NCI-H524 (cell line): Measurements from ENCODE around the gene KPNB1.

ENCODE experiments used
- DNase-seq, 2 experiments: peaks; one replicate each; lab custom pipeline; 2025; lab: John Stamatoyannopoulos, UW

The KPNB1 gene

DNA sequence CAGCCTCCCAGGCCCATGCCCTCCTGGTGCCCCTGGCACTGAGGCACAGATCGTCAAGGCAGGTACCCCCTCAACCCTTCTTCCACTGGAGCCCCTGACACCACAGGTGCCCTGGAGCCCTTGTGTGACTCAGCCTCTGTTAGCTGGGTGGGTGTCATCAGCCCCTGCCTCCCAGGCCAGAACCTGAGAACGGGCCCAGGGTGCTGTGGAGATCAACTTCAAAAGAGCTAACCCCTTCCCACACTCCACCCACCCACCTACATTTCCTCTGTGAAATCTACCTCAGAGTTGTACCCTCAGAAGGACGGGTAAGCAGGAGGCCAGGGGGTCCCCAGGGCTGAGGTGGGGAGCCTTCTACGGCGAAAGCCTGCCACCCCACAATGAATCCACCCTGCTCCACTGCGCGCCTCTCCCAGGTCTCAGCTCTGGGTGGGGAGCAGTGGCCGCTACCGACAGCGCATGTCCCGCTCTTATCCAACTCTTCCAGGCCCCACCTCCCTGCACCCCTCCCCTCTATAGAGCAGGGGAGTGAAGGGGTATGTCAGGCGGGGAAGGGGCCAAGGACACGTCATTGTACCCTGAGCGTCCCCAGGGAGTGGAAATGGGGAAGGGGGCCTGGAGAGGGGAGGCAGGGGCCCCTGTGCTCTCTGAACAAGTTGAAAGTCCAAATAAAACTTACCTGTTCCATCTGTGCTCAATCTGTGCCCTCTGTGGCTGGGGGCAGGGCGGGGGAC, 61.8 kb downstream of the KPNB1 start:
- no peak for DNase-seq

DNA sequence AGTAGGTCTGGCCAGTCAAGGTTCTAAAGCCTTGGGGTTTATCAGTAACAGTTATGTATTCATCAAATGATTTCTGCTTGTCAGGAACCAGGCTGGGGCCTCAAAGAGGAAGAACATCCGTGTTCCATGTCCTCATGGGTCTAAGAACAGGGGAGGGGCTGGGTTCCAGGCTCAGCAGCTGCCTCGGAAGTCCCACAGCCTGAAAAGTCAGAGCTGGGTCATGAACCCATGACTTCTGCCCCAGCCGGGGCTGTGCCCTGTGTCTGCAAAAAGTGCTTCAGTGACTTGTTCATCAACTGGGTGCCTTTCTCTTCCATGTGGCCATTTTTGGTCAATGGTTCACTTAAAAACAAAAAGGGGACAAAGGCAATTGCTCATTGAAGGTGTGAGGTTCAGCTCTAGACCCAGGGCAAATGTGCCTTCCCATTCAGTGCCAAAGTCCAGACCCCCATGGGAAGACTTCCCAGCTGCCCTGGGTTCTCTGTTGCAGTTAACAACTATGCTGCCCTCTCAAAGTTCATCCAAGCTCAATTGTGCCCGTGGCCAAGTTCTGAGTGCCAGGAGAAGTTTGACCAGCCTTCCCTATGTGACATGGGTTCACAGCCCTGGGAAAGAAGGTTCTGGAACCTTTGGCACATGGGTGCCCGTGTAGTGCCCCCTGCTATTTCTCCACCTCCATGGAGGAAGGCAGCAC, 62.8 kb downstream of the KPNB1 start:
- no peak for DNase-seq

DNA sequence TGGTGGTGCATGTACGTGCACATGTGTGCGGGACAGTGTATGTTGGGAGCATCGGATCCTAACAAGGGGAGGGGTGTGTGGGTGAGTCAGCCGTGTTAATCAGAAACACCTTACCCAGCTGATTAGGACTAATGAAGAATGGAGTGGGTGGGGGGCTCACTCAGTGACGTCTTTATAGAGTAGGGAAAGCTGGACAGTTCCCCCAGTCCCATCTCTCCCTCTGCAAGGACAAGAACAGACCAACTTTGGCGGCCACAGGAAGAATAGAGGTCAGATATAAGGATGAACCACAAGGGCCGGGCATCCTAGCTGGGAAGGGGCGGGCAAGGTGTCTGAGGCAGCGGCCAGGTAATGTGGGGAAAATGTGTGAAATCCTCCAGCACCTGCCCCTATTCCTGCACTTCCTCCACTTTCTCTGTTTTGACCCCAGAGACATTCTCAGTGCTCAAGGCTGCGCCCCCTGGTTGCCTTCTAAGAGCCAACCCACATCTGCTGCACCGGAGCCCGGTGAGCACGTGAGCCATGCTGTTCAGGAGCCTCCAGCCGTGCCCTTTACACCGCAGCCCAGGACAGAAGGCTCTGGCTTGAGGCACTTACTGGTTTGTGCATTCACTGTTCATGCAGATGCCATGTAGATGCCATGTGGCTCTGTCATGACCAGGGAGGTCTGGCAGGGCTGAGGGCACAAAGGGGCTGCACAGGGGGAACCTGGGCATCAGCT, 64.4 kb downstream of the KPNB1 start:
- peak in 1 of 2 experiments; percentile 43 for DNase-seq

DNA sequence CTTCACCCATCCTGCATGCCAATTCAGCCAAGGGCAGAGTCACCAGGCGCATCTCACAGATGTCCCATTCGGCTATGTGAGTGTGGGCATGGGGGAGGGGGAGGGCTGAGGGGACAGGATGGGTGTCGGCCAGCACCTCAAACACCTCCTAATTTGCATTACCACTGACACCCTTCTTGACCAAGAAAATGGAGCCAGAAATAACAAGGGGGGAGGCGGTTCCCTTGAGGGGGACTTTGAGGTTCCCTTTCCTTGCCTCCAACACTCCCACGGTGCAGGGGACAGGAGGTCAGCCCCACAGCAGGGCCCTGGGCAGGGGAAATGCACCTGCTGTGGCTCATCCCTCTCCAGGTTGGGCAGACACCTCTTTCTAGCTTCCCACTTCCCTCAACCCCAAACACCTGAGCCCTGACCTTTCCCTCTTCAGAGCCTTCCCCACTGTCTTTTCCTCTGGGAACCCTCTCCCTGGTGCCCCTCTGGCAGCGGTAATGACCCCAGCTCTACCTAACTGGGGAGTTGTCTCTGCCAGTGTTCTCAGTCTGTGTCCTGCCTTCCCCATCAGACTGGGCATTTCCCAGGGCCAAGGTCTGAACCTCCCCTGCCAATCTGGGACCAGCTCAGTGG, 65.2 kb downstream of the KPNB1 start:
- no peak for DNase-seq

DNA sequence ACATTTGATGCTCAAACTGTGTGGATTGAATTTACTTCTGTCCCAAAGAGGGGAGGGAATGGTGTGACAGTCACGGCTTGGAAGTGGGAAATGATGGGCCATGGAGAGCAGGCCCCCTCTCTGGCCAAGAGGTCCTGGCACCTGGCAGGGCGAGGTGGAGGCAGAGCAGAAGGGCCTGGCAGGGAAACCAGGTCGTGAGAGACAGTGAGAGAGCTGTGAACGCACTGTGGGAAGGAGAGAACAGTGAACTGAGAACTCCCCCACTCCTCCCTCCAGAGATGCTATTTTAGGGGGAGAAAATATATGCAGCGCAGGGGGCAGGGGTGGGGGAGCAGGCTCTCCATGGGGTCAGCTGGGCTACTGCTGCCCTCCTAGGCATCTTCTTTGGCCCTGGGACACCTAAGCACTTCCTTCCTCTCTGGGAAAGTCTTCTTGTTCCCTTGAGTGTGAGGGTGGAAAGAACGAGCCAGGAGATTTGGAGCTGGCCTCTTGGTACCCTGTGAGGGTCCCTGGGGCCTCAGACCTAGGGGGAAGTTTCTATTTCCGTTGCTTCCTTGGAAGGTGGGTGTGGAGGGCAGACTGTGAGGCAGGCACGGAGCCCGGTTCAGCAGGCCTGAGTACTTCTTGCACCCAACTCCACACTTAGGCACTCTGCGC, 66.1 kb downstream of the KPNB1 start:
- no peak for DNase-seq

DNA sequence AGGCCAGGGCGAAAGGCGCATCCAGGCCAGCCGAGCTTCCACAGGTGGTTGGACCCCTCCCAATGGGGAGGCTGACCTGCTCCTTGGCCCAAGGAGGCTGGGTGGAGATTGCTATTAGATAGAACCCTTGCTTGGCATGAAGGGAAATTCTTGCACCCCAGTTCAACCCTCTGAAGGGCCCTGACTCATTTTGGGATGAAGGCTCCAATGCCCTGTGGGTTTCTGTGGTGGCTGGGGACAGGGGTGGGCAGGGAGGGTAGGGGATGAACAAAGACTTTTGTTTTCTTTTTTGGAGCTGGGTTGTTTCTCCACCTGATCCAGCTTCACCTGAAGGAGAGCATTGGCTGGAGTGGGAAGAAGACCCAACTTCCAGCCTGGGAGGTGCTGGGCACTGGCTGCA, 66.7 kb downstream of the KPNB1 start:
- no peak for DNase-seq

DNA sequence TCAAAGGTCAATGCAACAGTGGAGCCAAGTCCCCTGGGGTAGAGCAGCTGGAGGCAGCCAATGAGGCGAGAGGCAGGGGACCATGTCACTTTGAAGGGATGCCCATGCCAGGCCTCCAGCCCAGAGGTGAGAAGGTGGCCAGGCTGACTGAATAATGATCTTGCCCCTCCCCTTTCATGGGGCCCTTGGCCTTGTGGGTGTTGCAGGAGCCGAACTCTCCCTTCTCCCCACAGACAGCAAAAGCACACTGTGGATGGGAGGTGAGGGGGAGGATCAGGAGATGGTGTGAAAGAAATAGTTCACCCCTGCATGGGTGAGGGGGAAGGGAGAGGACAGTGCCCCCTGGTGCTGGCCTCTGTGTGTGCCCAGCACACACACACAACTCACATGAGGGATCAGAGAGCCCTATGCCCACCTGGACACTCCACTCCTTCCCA, 67.6 kb downstream of the KPNB1 start:
- DNase-seq, result no peak

DNA sequence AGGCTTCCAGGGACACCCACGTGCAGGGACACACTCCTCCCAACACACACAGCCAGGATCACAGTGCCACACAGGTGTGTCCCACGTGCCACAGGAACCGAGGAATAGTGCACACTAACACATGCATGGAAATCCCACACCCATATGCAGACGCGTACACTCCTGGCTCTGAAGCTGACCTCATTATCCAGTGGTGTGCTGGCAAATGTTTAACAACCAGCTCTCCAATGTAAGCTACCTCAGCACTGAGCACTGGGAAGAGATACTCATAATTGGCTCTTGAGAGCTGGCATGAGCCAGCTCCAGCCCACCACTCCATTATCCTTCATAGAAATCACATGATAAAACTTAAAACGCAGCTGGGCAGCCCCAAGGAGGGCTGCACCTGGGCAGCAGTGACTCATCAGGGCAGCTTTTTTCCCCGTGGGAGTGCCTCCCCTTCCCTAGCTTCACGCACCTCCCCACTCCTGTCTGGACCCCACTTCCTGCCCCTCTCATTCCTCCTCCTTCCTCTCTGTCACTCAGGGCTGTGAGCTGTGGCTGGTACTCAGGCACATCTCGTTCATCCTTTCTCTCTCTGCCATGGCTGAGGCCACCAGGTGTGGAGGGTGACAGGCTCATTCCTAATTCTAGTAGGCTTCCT, 68.4 kb downstream of the KPNB1 start:
- DNase-seq, result peak in 1 of 2 experiments; percentile 50

DNA sequence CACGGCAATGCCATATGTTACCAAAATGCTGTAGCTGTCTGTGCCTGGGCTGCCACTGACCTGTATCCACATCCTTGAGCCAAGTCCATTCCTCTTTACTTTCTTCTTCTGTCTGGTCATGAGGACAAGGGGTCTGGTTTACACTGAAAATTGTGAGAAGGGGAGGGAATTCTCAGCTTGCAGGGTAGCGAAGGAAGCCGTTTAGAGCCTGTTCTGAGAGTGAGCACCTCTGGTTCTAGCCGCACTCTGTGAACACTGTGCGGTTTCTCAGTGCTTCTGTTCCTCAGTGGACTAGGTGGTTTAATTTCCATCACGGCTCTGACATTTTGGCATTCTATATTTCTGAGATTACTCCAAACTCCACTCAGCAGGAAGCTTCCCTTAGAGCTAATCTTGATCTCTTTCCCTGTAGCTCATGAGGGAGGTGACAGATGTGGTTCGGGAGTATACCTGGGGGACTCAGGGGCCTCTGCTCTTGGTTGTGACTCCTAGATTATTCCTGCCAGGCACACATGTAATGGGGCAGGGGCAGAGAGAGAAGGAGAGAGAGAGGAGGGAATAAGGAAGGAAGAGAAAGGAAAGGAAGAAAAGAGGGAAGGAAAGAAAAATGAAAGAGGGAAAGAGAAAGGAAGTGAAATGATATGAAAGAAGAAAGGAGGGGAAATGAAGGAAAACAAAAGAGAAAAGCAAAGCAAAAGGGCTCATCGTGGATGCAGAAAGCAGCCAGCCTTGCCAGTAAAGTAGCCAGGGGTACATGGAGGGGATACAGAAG, 69.1 kb downstream of the KPNB1 start:
- DNase-seq, result peak in 1 of 2 experiments; percentile 53

DNA sequence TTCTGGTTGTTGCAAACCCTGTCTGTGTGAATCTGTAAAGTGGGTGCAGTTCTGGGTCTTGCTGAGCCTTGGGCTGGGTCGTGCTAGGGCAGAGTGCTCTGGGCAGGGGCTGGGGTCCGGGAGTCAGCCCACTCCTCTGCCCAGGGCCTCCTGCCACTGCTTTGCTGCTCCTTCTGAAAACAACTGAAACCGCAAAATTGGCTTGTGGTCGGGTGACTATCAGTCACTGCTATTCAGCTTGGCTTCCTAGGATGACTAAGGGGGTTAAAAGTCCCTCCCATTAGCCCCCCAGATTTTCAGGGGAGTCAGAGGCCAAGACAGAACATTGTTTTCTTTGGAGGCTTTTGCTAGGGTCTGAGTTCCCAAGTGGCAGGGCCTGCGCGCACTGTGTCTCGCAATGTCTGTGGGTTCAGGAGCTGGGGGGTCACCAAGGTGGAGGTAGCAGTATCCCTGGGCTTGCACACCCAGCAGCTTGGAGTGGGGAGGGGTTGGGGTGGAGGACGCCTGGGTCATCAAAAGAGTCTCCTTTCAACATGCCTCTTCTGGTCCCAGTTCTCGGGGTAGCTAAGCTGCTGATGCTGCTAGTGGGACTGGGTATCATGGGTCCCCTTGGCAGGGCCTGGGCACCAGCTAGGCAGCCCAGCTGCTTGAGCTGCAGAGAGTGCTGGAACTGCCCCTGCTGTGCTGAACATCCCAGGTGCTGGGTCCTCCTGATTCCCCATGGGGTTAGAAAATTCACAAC, 69.9 kb downstream of the KPNB1 start:
- DNase-seq, result no peak

DNA sequence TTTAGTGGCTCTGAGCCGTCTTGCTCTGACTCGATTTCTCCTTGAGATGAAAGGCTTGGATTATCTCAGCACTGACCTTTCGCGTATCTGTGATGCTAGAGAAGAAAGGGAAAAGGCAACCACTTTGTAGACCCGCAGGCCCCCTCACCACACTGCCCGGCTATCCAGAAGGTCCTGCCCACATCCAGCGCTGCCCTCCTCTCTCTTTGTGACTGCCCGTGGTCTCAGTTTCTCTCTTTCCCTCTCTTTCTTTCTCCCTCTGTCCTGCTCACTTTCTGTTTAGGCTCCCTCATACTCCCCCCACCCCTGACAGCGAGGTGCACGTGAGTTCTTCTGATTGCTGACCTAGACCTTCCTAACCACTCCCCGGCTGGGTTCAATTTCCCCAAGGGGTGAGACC, 70.5 kb downstream of the KPNB1 start:
- DNase-seq, result no peak

DNA sequence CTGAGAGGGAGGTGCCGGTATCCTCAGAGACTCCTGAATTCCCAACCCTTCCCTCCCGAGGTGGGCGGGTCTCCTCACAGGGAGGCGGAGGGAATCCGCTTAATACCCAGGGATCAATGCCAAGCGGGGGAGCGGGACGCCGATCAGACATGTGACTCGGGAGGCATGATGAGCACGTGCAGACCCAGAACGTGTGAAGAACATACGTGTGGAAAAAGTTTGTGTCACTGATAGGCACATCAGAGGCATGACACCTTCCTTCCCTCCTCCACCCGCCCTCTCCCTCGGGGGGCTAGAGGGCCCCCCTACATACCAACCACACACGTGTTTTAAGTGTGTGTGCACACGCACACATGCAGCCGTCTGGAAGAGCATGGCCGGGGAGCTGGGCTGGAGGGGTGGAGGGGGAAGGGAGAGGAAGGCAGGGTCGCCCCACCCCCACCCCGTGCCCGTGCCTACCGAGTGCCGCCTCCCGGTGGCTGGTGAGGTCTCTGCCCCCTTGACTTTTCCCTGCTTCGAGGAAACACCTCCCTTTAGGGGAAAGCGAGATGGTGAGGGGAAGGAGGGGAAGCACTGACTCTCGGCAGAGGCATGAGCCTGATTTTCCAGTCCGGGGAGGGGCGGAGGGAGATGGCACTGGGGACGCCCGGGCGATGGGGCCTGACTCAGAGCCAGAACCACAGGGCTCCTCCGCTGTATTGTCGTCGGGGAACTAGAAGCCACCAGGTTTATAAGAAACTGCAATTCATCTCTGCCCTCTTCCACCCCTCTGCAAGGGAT, 71.2 kb downstream of the KPNB1 start:
- no peak for DNase-seq

DNA sequence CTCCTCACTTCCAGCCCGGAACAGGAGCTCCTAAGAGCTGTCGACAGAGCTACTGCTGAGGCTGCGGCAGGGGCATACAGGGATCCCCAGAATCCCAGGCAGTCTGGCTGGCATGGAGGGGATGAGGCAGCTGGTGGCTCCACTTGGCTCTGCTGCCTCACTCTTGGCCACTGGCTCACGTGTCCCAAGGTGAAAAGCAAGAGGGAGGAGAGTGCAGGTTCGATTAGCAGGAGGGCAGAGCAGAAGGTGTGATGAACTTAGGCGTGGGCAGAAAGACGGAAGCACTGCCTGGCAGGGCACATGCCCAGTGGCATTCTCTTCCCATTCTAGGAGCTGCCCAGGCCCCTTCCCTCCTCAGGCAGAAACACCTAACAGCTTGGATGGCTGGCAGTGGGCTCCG, 72.0 kb downstream of the KPNB1 start:
- DNase-seq, result no peak

DNA sequence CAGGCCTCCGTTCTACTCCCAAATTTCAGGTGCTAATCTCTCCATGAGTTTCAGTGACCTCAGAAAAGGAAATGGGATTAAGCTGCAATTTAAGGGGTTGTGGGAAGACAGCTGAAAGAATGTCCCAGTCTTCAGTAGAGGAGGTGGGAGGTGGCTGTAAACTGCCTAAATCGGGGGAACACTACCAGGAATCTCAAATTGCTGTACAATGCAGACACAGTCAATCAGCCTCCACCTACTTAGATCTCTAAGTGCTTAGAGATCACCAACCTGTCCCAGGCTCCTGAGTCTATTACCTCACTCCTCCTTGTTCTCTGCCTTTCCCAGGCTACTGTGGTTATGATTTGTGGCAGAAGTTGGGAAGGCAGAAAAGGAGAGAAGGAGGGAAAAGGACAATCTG, 75.0 kb downstream of the KPNB1 start:
- no peak for DNase-seq

DNA sequence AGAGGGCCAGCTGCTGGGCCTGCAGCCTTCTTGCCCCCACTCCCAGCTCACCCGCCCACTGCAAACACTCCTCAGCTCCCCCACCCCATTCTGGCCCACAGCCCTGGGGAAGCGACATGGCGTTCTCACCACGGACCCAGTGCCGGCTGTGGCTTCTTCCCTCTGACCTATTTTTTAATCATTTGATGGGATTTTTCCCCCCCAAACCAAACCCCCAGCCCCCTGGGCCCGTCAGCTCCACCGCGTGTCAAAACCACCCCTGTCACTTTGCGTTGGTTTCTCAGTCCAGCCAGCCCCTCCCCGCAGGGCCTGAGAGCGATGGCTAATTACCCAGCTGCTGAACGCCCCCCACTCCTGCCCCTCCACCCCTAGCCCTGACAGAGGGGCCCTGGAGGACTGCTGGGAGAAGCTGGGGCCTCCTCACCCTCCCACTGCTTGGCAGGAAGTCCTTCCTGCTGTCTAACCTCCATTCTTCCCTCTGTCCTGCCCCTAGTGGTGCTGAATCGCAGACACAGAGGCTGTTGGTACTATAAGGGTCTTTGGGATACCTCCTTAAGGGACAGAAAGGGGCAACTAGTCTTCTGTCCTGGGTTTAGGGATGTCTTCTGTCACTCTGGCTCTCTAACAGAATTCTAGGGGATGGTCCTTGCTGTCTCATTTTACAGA, 75.9 kb downstream of the KPNB1 start:
- no peak for DNase-seq

DNA sequence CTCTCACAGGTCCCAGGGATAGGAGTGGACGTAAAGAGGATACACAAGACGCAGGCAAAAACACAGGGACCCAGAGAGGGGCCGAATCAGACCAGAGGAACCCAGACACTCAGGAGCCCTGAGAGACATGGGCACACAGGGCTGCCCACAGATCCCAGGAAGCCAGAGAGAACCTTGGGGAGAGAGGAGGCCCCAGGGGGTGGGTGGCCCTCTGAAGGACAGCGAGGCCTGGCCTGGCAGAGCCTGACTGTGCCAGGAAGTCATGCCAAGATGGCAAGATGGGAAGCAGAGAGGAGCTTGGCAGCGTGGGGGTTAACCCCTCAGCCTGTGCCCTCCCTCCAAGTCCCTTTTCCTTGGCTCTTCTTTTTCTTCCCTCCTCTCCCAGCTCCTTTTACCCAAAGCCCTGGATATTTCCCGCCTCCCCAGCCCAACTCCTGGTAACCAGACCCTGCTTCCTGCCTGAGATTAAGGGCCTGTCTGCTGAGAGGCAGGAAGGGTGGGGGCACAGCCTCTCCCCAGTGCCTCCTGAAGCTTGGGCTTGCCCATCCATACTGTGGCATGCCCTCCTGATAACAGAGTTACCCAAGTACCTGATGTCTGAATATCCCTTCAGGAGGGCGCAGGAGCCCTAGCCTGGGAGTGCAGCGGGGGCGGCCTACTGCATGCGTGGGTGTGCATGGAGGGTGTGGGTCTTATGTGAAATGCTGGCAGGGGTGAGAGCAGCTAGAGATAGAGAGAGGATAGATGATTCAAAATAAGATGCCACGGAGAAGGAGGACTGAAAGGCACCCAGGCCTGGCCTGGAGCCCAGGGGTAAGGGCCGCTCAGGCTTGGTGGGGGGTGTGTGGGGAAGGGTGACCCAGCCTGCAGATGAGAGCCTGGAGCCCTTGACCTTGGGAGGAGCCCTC, 77.3 kb downstream of the KPNB1 start:
- no peak for DNase-seq

DNA sequence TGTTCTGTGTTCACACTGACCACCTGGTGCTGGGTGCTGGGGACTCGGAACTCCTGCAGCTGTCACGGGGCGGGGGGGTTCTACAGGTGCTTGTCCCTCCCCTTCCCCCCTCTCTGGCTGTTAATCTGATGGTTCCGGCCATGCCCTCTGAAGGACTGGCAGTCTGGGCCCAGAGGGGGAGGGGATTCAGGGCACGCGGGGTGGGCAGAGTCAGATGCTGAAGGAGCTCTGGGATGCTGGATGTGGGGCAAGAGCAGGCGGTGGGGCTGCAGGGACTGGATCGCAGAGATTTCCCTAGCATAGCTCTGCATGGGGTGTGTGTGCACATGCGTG, 78.0 kb downstream of the KPNB1 start:
- peak; percentile 32 to 68 for DNase-seq
